Sigmoid colon (tissue), 7 donors: ENCODE measurements around the gene CLEC20A. TPM values are rescaled to one million over a fixed set of nuclear protein-coding genes. Genes with fewer than 3 reads are reported as not detected.

Experiments
- DNase-seq: peaks from one replicate; pipeline ENCODE4 v3.0.0-alpha.2; 2019
- H3K27ac ChIP-seq, 4 donors: fragments of 200-600 bp; sonication (generic); one replicate each; pipeline ENCODE4 v1.5.1; 2016 to 2019; ENCODE audit warnings: mild to moderate bottlenecking in 1 of 4
- H3K27me3 ChIP-seq, 3 donors: fragments of 200-600 bp; sonication (generic); one replicate each; pipeline ENCODE4 v1.5.1; 2019; ENCODE audit warnings: mild to moderate bottlenecking in 1 of 3
- H3K36me3 ChIP-seq, 4 donors: fragments of 200-600 bp; sonication (generic); one replicate each; pipeline ENCODE4 v1.5.1; 2016 to 2019
- H3K4me1 ChIP-seq, 4 donors: fragments of 200-600 bp; sonication (generic); one replicate each; pipeline ENCODE4 v1.5.1; 2017 to 2019
- H3K4me3 ChIP-seq, 4 donors: fragments of 200-600 bp; sonication (generic); one replicate each; pipeline ENCODE4 v1.5.1; 2017 to 2019; ENCODE audit warnings: mild to moderate bottlenecking in 2 of 4, moderate library complexity in 1 of 4
- H3K9me3 ChIP-seq, 4 donors: fragments of 200-600 bp in 3 of 4; sonication (generic) in 3 of 4; one replicate each; pipeline versions ENCODE4 v1.5.1 to v1.6.1; 2013 to 2019
- EP300 ChIP-seq, 4 donors: sonication (generic); formaldehyde crosslinking; IDR thresholded peaks; one replicate each; pipeline ENCODE4 v1.6.1; 2017; ENCODE audit warnings: antibody characterized with exemption in 4 of 4
- POLR2A ChIP-seq, 2 donors: fragments of 450-650 bp; IDR thresholded peaks; one replicate each; pipeline ENCODE4 v1.6.1; 2016; ENCODE audit warnings: antibody characterized with exemption in 2 of 2, mild to moderate bottlenecking in 2 of 2, moderate library complexity in 2 of 2
- POLR2AphosphoS5 ChIP-seq, 4 donors: sonication (generic); formaldehyde crosslinking; IDR thresholded peaks; one replicate each; pipeline ENCODE4 v1.6.1; 2017; ENCODE audit warnings: antibody characterized with exemption in 4 of 4
- WGBS, 2 donors: extraction: QIAGEN DNeasy Blood & Tissue Kit; methylation state at CpG; one replicate each; pipeline ENCODE4 v1.1.7; 2013; 5-methylcytosine and 5-hydroxymethylcytosine counted together
- intact Hi-C: fragments of 100-400 bp; cut with DNase I; formaldehyde crosslinking; loops from one replicate; pipeline ENCODE4 v1.15.1; 2023
- polyA plus RNA-seq, 3 donors: library from polyadenylated mRNA; stranded (reverse); fragments of 200-250 nt; gene quantifications; one replicate each; pipeline ENCODE4 v1.2.3, GENCODE V29; 2013
- total RNA-seq, 4 donors: library from RNA; depleted of rRNA; stranded (reverse); fragments of >200 nt; gene quantifications; one replicate each; pipeline ENCODE4 v1.1.0, GENCODE V29; 2016
- TF ChIP-seq, protein P1 (sequence below), 4 experiments: fragments of 450-650 bp in 3 of 4; fragments of 200-600 bp in 1 of 4; IDR thresholded peaks; one replicate each; pipeline ENCODE4 v1.5.1; 2016 to 2019; ENCODE audit warnings: antibody characterized with exemption in 4 of 4, mild to moderate bottlenecking in 3 of 4, moderate library complexity in 2 of 4
- donor health status: healthy with polysubstance abuse.
- donor health status: Bipolar disorder and iron deficiency.
- donor health status: healthy.

Gene CLEC20A
- total and polyA plus RNA-seq, 7 donors, result 1.3 TPM; not detected in 6

DNA sequence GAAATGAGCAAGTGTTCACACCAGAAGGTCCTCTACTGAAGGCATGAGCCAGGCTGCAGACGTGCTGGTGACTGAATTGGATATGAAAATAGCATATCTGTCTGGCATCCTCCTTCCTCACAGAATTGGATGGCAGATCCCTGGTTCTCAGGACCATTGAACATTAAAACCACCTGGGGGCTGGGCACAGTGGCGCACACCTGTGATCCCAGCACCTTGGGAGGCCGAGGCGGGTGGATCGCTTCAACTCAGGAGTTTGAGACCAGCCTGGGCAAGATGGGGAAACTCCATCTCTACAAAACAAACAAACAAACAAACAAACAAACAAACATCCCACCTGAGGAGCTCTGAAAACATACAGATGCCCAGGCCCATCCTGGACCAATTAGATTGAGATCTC, 39.6 kb upstream of the CLEC20A start:
- no peak overlapping the region for H3K4me3 ChIP-seq
- H3K4me1 ChIP-seq, result peaks cover 0 to 24% (median 20%) of the 10 kb centered on the region in 4 donors
- H3K27ac ChIP-seq, result peak overlapping the region in 1 of 4 donors; percentile 62
- peak; percentile 53 for DNase-seq
- H3K36me3 ChIP-seq, result no peaks in the 10 kb centered on the region
- no peaks in the 10 kb centered on the region for H3K27me3 ChIP-seq
- no peaks in the 10 kb centered on the region for H3K9me3 ChIP-seq
- intact Hi-C loops, result loop anchor here (10.0 kb wide), 1 partner anchor 828 kb away; the partner anchor contains the start of gene AXDND1
- TF ChIP-seq, protein P1, sequence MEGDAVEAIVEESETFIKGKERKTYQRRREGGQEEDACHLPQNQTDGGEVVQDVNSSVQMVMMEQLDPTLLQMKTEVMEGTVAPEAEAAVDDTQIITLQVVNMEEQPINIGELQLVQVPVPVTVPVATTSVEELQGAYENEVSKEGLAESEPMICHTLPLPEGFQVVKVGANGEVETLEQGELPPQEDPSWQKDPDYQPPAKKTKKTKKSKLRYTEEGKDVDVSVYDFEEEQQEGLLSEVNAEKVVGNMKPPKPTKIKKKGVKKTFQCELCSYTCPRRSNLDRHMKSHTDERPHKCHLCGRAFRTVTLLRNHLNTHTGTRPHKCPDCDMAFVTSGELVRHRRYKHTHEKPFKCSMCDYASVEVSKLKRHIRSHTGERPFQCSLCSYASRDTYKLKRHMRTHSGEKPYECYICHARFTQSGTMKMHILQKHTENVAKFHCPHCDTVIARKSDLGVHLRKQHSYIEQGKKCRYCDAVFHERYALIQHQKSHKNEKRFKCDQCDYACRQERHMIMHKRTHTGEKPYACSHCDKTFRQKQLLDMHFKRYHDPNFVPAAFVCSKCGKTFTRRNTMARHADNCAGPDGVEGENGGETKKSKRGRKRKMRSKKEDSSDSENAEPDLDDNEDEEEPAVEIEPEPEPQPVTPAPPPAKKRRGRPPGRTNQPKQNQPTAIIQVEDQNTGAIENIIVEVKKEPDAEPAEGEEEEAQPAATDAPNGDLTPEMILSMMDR (IDR thresholded peaks at IDR 0.05), result no peak
- TF ChIP-seq POLR2A (IDR thresholded peaks at IDR 0.05) (no peak), EP300 (IDR thresholded peaks at IDR 0.05) (no peak), POLR2AphosphoS5 (IDR thresholded peaks at IDR 0.05) (no peak)
- WGBS, 2 donors, result 95 to 96% methylated on average over 5 of the region's 5 CpGs

GRCh38 chr1:178534137-178534868, 37.5 kb upstream of the CLEC20A start:
- no peaks in the 10 kb centered on the region for H3K27me3 ChIP-seq
- H3K9me3 ChIP-seq, result no peaks in the 10 kb centered on the region
- peaks cover 0 to 22% (median 19%) of the 10 kb centered on the region in 4 donors for H3K4me1 ChIP-seq
- DNase-seq, result peak; percentile 37
- H3K4me3 ChIP-seq, result no peak overlapping the region
- H3K27ac ChIP-seq, result no peak overlapping the region
- TF ChIP-seq, protein P1 (IDR thresholded peaks at IDR 0.05), result no peak
- no peak for TF ChIP-seq POLR2AphosphoS5 (IDR thresholded peaks at IDR 0.05)
- no peak for TF ChIP-seq POLR2A (IDR thresholded peaks at IDR 0.05)
- TF ChIP-seq EP300 (IDR thresholded peaks at IDR 0.05), result no peak
- WGBS, 2 donors, result 95 to 96% methylated on average over 9 of the region's 9 CpGs
- no peaks in the 10 kb centered on the region for H3K36me3 ChIP-seq
- intact Hi-C loops, result loop anchor here (10.0 kb wide), 1 partner anchor 830 kb away; the partner anchor contains the start of gene AXDND1

DNA sequence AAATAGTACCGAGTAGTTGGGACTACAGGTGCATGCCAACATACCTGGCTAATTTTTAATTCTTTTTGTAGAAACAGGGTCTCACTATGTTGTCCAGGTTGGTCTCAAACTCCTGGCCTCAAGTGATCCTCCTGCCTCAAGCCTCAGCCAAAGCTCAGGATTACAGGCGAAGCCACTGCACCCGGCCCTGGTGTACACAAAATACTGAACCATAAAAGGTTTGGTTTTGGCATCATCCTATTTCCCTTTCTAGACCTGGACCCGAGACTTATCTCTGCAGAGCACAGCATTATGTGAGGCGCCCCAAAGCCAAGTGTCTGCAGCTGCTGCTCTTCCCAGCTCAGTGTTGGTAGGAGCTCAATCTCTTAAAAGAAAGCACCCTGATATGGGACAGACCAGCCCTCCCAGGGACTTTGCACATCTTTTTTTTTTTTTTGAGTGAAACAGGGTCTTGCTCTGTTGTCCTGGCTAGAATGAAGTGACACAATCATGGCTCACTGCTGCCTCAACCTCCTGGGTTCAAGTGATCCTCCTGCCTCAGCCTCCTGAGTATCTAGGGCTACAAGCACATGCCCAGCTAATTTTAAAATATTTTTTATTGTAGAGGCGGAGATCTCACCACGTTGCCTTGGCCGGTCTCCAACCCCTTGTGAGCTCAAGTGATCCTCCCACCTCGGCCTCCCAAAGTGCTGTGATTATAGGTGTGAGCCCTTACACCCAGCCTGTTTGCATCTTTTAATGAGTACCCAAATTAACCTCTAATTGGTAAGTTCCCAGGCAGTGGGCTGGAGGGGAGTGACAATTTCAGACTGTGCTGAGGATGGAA, 36.6 kb upstream of the CLEC20A start:
- Histone ChIP-seq H3K36me3 (no peaks in the 10 kb centered on the region), H3K9me3 (no peaks in the 10 kb centered on the region), H3K4me1 (peaks cover 0 to 18% (median 18%) of the 10 kb centered on the region in 4 donors), H3K27ac (no peak overlapping the region), H3K4me3 (no peak overlapping the region), H3K27me3 (no peaks in the 10 kb centered on the region)
- DNase-seq, result peak; percentile 13
- WGBS, 2 donors, result 58 to 81% methylated on average over 9 of the region's 9 CpGs
- intact Hi-C loops, result loop anchor here (10.0 kb wide), 1 partner anchor 831 kb away; the partner anchor contains the start of gene AXDND1
- TF ChIP-seq POLR2AphosphoS5 (IDR thresholded peaks at IDR 0.05), result no peak
- TF ChIP-seq POLR2A (IDR thresholded peaks at IDR 0.05), result no peak
- TF ChIP-seq, protein P1 (IDR thresholded peaks at IDR 0.05), result no peak
- no peak for TF ChIP-seq EP300 (IDR thresholded peaks at IDR 0.05)

DNA sequence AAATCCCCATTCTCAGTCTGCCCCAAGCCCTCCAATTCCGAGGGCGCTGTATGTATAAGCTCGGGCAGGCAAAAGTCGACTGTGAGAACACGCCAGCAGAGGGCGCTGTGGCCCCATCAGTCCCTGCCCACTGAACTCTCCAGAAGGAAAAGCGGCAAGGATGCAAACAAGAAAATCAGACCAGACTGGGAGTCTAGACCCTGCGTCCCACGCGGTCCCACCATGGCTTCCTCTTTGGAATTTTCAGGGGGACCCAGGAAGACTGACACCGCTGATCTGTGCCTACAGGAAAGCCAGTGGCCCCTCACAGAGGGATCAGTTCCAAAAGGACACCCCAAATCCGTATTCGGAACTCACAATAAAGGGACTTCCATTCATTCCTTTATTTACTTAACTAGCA, 35.6 kb upstream of the CLEC20A start:
- no peak overlapping the region for H3K27ac ChIP-seq
- peak; percentile 86 for DNase-seq

More for the DNA sequence above, 35.6 kb upstream of the CLEC20A start:
- H3K9me3 ChIP-seq, result no peaks in the 10 kb centered on the region
- no peaks in the 10 kb centered on the region for H3K27me3 ChIP-seq
- H3K4me1 ChIP-seq, result peaks cover 0 to 18% (median 16%) of the 10 kb centered on the region in 4 donors
- H3K4me3 ChIP-seq, result no peak overlapping the region
- intact Hi-C loops, result loop anchor here (10.0 kb wide), 1 partner anchor 832 kb away; the partner anchor contains the start of gene AXDND1
- 10 to 17% methylated on average over 13 of the region's 13 CpGs for WGBS, 2 donors
- H3K36me3 ChIP-seq, result no peaks in the 10 kb centered on the region
- TF ChIP-seq, protein P1 (IDR thresholded peaks at IDR 0.05), result peak; percentile 68 to 87 (median 78)
- TF ChIP-seq POLR2AphosphoS5 (IDR thresholded peaks at IDR 0.05) (no peak), EP300 (IDR thresholded peaks at IDR 0.05) (no peak), POLR2A (IDR thresholded peaks at IDR 0.05) (no peak)
